CD14-positive monocyte (primary cell): Measurements from ENCODE around the gene NMUR2. TPM values are rescaled to one million over a fixed set of nuclear protein-coding genes. Genes with fewer than 3 reads are reported as not detected.

ENCODE experiments used
- DNase-seq, 3 donors: peaks; one replicate each; pipeline ENCODE4 v3.0.0-alpha.2; 2011 to 2022
- H2AFZ ChIP-seq: 2 replicates; pipeline ENCODE4 v1.6.0; 2012; ENCODE audit warnings: mild to moderate bottlenecking, low read depth, low read length, inconsistent platforms; ENCODE audit not compliant: insufficient read depth, poor library complexity, severe bottlenecking
- H3K27ac ChIP-seq, 2 donors: 1 replicate in 1 of 2; 2 replicates in 1 of 2; pipeline ENCODE4 v1.5.1; 2012 to 2013; ENCODE audit warnings: low read length in 2 of 2, control low read depth in 1 of 2, inconsistent platforms in 1 of 2, low read depth in 1 of 2, mild to moderate bottlenecking in 1 of 2
- H3K27me3 ChIP-seq, 2 donors: one replicate each; pipeline versions ENCODE4 v1.6.0 to v1.6.1; 2011 to 2013; ENCODE audit warnings: low read length in 2 of 2; ENCODE audit not compliant: control insufficient read depth in 2 of 2, insufficient read depth in 2 of 2
- H3K36me3 ChIP-seq, 2 donors: replicated peaks in 1 of 2; 1 replicate in 1 of 2; 2 replicates in 1 of 2; pipeline versions ENCODE4 v1.5.1 to v1.6.1; 2012 to 2013; ENCODE audit warnings: low read length in 2 of 2, control low read depth in 1 of 2, inconsistent platforms in 1 of 2, mild to moderate bottlenecking in 1 of 2; ENCODE audit not compliant: insufficient read depth in 2 of 2, control insufficient read depth in 1 of 2
- H3K4me1 ChIP-seq, 2 donors: 1 replicate in 1 of 2; 2 replicates in 1 of 2; pipeline versions ENCODE4 v1.5.1 to v1.6.1; 2012 to 2013; ENCODE audit warnings: low read length in 2 of 2, control low read depth in 1 of 2, inconsistent platforms in 1 of 2, mild to moderate bottlenecking in 1 of 2, moderate library complexity in 1 of 2; ENCODE audit not compliant: insufficient read depth in 2 of 2, control insufficient read depth in 1 of 2
- H3K4me2 ChIP-seq: replicated peaks from 2 replicates; pipeline ENCODE3; 2012; ENCODE audit warnings: low read length, moderate library complexity, mild to moderate bottlenecking; ENCODE audit not compliant: poor library complexity, severe bottlenecking; ENCODE audit errors: extremely low read depth
- H3K4me3 ChIP-seq, 3 experiments: fragments of 200-600 bp in 1 of 3; sonication (generic) in 1 of 3; replicated peaks in 1 of 3; 1 replicate in 2 of 3; 2 replicates in 1 of 3; pipeline ENCODE4 v1.5.1; 2011 to 2013; ENCODE audit warnings: low read length in 3 of 3, mild to moderate bottlenecking in 3 of 3, control low read depth in 2 of 3, low read depth in 2 of 3, inconsistent platforms in 1 of 3, moderate library complexity in 1 of 3
- H3K79me2 ChIP-seq: 2 replicates; pipeline ENCODE4 v1.6.0; 2012; ENCODE audit warnings: mild to moderate bottlenecking, control low read depth, inconsistent platforms, low read length, moderate library complexity; ENCODE audit not compliant: insufficient read depth
- H3K9ac ChIP-seq: 2 replicates; pipeline ENCODE4 v1.6.0; 2017; ENCODE audit warnings: low read length, mild to moderate bottlenecking; ENCODE audit not compliant: insufficient read depth, poor library complexity, severe bottlenecking
- H3K9me3 ChIP-seq, 2 donors: replicated peaks in 1 of 2; 1 replicate in 1 of 2; 2 replicates in 1 of 2; pipeline versions ENCODE4 v1.5.1 to v1.6.1; 2012 to 2013; ENCODE audit warnings: low read length in 2 of 2, control low read depth in 1 of 2; ENCODE audit not compliant: control insufficient read depth in 1 of 2, insufficient read depth in 1 of 2
- H4K20me1 ChIP-seq: 2 replicates; pipeline ENCODE4 v1.6.0; 2012; ENCODE audit warnings: mild to moderate bottlenecking, low read length, control low read depth, moderate library complexity; ENCODE audit not compliant: insufficient read depth
- H3K27ac Mint-ChIP-seq, 7 donors: one replicate each; pipeline ENCODE4 v1.8.0; 2020; ENCODE audit warnings: mild to moderate bottlenecking in 7 of 7, mixed read lengths in 7 of 7, moderate library complexity in 6 of 7, inconsistent platforms in 2 of 7
- H3K27me3 Mint-ChIP-seq, 3 donors: one replicate each; pipeline ENCODE4 v1.8.0; 2021 to 2022; ENCODE audit warnings: low read depth in 3 of 3, mild to moderate bottlenecking in 3 of 3, mixed read lengths in 3 of 3, moderate library complexity in 3 of 3, inconsistent platforms in 1 of 3
- H3K36me3 Mint-ChIP-seq, 2 donors: one replicate each; pipeline ENCODE4 v1.8.0; 2020; ENCODE audit warnings: mixed read lengths in 2 of 2, inconsistent platforms in 1 of 2, mild to moderate bottlenecking in 1 of 2
- H3K4me1 Mint-ChIP-seq: one replicate; pipeline ENCODE4 v1.8.0; 2020; ENCODE audit warnings: mild to moderate bottlenecking, mixed read lengths
- H3K4me3 Mint-ChIP-seq, 2 donors: one replicate each; pipeline ENCODE4 v1.8.0; 2020; ENCODE audit warnings: mild to moderate bottlenecking in 2 of 2, mixed read lengths in 2 of 2, moderate library complexity in 1 of 2
- H3K9me3 Mint-ChIP-seq, 7 donors: one replicate each; pipeline ENCODE4 v1.8.0; 2020 to 2022; ENCODE audit warnings: mixed read lengths in 7 of 7, mild to moderate bottlenecking in 6 of 7, moderate library complexity in 6 of 7, inconsistent platforms in 2 of 7
- CTCF ChIP-seq: fragments of 200-600 bp; IDR thresholded peaks from one replicate; pipeline ENCODE4 v1.8.0; 2022; ENCODE audit warnings: antibody characterized with exemption, mild to moderate bottlenecking
- WGBS: methylation state at CpG from one replicate; pipeline ENCODE4 v1.1.5; 2013; ENCODE audit warnings: missing lambda C conversion rate; ENCODE audit not compliant: insufficient coverage; 5-methylcytosine and 5-hydroxymethylcytosine counted together
- intact Hi-C, 2 donors: fragments of 100-400 bp; cut with micrococcal nuclease; formaldehyde crosslinking; loops; one replicate each; pipeline versions ENCODE4 v1.15.0 to v1.15.1; 2023
- polyA plus RNA-seq, 3 donors: library from polyadenylated mRNA; depleted of rRNA in 1 of 3; unstranded in 2 of 3; stranded (reverse) in 1 of 3; fragments of 300-500 nt in 2 of 3; fragments of >200 nt in 1 of 3; fragmentation: Illumina TruSeq in 2 of 3; gene quantifications; 1 replicate in 2 of 3; 2 replicates in 1 of 3; pipeline ENCODE4 v1.2.3, GENCODE V29; 2012 to 2021

Gene NMUR2
- polyA plus RNA-seq, 3 donors, result not detected

GRCh38 chr5:152400846-152401245 lies 4.2 kb downstream of the NMUR2 start:
- Histone ChIP-seq H3K9ac (no peak overlapping the region), H3K36me3 (no peaks in the 10 kb centered on the region), H3K4me3 (no peak overlapping the region), H3K4me1 (no peaks in the 10 kb centered on the region), H3K9me3 (peaks cover 0 to 9% of the 10 kb centered on the region in 2 donors), H3K4me2 (no peak overlapping the region), H3K27me3 (no peaks in the 10 kb centered on the region), H3K27ac (no peak overlapping the region), H4K20me1 (no peaks in the 10 kb centered on the region), H2AFZ (no peak overlapping the region), H3K79me2 (no peaks in the 10 kb centered on the region)
- H3K36me3 Mint-ChIP-seq, result no peaks in the 10 kb centered on the region
- intact Hi-C loops, result no loop called here
- H3K27ac Mint-ChIP-seq, result no peak overlapping the region
- WGBS, result no CpG with 5 or more reads among the region's 2 CpGs
- H3K4me3 Mint-ChIP-seq, result no peak overlapping the region
- H3K9me3 Mint-ChIP-seq, result peaks cover 0 to 5% (median 3%) of the 10 kb centered on the region in 7 donors
- DNase-seq, result no peak
- no peak for TF ChIP-seq CTCF
- no peaks in the 10 kb centered on the region for H3K4me1 Mint-ChIP-seq
- H3K27me3 Mint-ChIP-seq, result peaks cover 0 to 4% (median 4%) of the 10 kb centered on the region in 3 donors

- DNase-seq, result no peak
- Histone ChIP-seq H3K27me3 (no peaks in the 10 kb centered on the region), H3K4me2 (no peak overlapping the region), H3K9ac (no peak overlapping the region), H2AFZ (no peak overlapping the region), H3K79me2 (no peaks in the 10 kb centered on the region), H3K4me3 (no peak overlapping the region), H3K36me3 (no peaks in the 10 kb centered on the region), H3K9me3 (no peaks in the 10 kb centered on the region), H3K4me1 (no peaks in the 10 kb centered on the region), H4K20me1 (no peaks in the 10 kb centered on the region), H3K27ac (no peak overlapping the region)
- Mint-ChIP-seq H3K9me3 (peaks cover 0 to 3% (median 0%) of the 10 kb centered on the region in 7 donors), H3K4me1 (no peaks in the 10 kb centered on the region), H3K4me3 (no peak overlapping the region), H3K36me3 (no peaks in the 10 kb centered on the region), H3K27ac (no peak overlapping the region), H3K27me3 (peaks cover 0 to 2% (median 0%) of the 10 kb centered on the region in 3 donors)
- intact Hi-C loops, result no loop called here
- WGBS, result no CpG with 5 or more reads among the region's 1 CpG
- no peak for TF ChIP-seq CTCF
These were observed 7.5 kb downstream of the NMUR2 start for GRCh38 chr5:152397581-152397980.
